ENCODE data around the gene ADGRL3.

DNA sequence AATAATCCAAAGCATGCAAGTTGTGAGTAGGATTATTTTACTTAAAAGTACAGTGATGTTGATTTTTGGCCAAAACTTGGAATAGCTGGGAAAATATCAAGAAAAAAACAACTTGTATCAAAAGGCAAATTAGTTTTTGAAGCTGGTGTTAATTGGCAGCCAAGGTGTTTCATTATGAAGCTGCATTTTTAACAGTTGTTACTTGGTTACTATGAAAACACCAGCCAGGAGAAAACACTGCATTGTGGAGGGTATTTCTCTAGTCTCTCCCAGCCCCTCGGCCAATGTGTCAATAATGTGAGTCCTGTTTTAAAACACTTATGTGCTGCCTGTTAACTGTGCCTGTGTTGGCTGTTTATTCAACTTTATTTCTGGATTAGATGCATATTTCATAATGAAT is 733.4 kb downstream of the ADGRL3 start:
- TF ChIP-seq POLR2A (IDR thresholded peaks at IDR 0.05; ENCODE audit: low read length): no peak
- TF ChIP-seq GATA1 (IDR thresholded peaks at IDR 0.05; ENCODE audit: low read depth, low read length): no peak

All from erythroblast (primary cell).